GM19043 (cell line): ENCODE results near the gene CACNA1C.

Source experiments
- ATAC-seq: cut with Tn5 transposase; IDR thresholded peaks from one replicate; pipeline ENCODE4 v1.9.1; 2021; ENCODE audit warnings: low read depth; ENCODE audit not compliant: unreplicated experiment

The CACNA1C gene

GRCh38 chr12:2397356-2398045 is 344.7 kb downstream of the CACNA1C start:
- no peak for ATAC-seq

- no peak for ATAC-seq
Measured at GRCh38 chr12:2401040-2401439, 348.3 kb downstream of the CACNA1C start.

DNA sequence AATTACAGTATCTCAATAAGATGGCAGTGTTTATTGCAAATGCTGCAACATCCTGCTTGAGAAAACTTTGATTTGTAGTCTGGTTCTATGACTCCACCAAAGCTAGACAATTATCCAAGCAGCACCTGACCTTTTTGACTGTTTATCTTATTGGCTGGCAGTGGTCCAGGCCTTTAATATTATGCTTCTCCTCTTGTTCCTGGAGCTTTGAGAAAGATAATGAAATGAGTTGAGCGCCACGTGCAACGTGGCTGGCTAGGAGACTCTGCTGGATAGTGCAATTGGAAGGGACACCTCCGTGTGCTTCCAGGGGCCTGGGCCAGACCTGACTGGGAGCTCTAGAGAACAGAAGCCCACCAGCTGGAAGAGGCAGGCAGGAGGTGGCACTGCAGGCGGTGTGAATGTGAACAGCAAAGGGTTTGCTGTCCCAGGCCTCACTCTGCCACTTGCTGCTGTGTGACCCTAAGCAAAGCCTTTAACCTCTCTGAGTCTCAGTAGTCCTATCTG is 349.3 kb downstream of the CACNA1C start:
- no peak for ATAC-seq

DNA sequence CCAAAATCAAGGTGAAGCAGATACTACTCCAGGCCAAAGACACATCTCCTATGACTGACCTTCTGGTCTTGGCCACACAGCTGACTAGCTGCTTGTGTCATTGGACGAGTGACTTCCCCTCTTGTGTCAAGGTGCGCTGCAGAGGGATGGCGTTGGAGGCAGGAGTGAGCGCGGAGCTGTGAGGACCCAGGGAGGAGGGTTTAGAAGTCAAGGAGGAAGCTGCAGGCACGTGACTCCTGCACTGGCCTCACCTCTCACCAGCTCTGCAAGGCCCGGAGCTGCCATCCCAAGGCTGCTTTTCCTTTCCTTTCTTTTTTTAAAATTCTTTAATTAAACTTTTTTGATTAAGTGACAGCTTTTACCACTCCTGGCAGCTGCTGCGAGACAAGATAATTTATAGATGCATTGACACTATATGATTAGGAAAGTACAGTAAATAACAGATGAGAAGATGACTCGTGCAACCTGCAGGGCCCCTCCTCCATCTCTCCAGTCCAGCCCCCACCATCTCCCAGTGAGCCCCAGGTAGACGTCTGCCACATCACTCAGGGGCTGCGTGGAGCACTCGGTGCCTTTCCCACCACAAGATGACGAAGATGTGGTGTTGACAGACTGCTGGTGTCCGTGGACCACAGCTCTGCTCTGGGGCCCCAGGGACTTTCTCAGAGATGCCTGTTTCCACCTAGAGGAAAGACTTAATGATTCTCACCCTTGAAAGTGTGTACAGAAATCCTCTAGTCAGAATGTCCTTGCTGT is 350.6 kb downstream of the CACNA1C start:
- ATAC-seq: no peak

- ATAC-seq: no peak
Measured at GRCh38 chr12:2405039-2405438, 352.3 kb downstream of the CACNA1C start.

- ATAC-seq: no peak
Measured at GRCh38 chr12:2406903-2407302, 354.1 kb downstream of the CACNA1C start.

DNA sequence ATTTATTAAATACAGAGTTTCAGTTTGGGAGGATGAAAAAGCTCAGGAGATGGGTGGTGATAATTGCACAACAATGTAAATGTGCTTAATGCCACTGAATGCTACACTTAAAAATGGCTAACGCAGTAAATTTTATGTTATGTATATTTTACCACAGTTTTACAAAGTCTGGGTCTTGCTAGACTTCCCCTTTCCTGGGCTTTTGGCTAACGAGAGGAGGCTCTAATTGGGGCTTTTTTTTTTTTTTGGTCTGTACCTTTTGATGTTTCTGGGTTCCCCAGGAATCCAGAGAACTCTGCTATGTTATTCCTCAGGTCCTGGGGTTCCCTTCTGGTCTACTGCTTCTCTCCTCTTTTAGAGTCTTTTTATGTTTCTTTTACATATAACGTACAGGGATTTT is 355.5 kb downstream of the CACNA1C start:
- ATAC-seq: no peak

DNA sequence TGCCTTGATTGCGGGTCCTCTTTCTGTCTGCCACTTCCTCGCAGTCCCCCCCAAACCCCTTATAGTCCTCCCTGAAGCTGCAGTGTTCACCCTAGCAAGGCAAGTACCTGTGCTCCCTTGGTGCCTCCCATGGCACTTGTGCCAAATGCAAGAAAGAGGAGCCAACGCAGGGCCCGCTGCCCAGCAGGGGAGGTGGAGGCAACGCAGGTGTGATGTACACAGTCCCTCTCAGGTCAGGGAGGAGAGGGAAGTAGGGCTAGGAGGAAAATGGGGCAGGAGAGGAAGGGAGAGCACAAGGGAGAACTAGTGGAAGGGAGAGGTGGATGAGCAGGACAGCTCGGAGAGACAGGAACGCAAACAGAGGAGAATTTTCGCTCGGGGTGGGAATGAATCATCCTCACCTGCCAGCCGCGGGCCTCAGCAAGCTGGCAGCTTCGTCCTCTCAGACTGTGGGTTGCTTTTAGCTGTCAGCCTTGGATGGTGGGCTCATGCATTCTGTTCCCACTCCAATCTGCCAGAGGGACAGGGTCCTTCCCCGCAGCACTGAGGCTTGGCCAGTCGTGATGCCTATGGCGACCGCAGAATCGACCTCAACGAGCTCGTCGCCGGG is 357.0 kb downstream of the CACNA1C start:
- no peak for ATAC-seq

DNA sequence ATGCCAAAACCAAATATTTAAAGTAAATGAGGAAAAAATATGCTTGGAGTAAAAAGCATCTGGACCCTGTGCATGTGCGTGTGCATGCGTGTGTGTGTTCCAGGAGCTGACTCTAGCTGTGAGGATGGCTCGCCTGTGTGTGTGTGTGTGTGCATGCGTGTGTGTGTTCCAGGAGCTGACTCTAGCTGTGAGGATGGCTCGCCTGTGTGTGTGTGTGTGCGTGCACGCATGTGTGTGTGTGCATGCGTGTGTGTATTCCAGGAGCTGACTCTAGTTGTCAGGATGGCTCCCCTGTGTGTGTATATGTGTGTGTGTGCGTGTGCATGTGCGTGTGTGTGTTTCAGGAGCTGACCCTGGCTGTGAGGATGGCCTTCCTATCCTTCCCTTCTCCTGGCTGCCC is 357.7 kb downstream of the CACNA1C start:
- no peak for ATAC-seq

GRCh38 chr12:2411011-2411410 is 358.2 kb downstream of the CACNA1C start:
- no peak for ATAC-seq

GRCh38 chr12:2411616-2412304 is 359.0 kb downstream of the CACNA1C start:
- no peak for ATAC-seq

DNA sequence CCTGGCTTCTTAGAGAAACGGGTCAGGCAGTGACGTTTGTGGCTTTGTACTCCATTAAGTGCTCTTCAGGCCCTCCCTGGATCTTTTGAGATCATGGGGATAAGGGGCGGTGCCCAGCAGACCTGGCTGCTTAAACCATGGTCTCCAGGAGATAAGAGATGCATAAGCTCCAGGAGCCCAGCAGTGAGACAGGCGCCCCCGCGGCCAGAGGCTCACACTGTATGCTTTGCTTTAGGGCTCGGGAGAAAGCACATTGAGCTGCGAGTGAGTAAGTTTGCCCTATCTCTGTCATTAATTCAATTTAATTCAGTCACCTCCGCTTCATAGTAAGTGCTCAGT is 359.5 kb downstream of the CACNA1C start:
- no peak for ATAC-seq

GRCh38 chr12:2413301-2413700 is 360.5 kb downstream of the CACNA1C start:
- ATAC-seq: no peak

DNA sequence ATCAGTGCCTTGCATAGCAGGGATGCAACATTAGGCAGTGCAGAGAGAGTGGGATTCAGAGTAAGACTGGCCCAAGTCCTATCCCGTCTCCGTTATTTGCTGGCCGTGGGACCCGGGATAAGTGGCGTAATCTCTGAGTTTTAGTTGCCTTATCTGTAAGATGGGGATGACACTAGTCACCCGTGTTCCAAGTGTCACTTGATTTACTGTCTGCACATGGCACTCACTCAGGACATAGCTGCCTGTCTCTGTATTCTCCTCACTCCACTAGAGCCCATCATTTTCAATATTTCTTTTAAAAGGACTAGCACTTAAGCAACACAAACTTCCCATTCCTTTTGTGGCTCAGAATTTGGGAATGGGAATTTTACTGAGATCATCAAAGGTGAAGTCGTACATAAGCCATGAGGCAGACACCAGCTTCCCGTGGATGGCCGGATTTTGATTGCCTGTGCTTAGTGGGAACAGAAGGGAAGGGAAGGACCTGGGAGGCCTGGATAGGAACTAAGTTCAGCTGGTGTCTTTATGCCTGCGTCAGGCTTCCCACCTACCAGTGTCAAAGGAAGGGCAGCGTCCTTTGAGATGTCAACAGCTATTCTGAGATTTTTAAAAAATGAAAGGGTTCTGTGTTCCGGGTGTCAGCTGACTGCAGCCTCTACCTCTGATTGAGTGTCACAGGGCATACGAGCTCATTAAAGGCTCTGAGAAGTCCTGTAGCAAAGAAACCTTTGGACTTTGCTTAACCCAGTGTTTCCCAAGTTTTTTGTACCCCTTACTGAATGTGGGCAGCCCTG is 361.4 kb downstream of the CACNA1C start:
- ATAC-seq: no peak

DNA sequence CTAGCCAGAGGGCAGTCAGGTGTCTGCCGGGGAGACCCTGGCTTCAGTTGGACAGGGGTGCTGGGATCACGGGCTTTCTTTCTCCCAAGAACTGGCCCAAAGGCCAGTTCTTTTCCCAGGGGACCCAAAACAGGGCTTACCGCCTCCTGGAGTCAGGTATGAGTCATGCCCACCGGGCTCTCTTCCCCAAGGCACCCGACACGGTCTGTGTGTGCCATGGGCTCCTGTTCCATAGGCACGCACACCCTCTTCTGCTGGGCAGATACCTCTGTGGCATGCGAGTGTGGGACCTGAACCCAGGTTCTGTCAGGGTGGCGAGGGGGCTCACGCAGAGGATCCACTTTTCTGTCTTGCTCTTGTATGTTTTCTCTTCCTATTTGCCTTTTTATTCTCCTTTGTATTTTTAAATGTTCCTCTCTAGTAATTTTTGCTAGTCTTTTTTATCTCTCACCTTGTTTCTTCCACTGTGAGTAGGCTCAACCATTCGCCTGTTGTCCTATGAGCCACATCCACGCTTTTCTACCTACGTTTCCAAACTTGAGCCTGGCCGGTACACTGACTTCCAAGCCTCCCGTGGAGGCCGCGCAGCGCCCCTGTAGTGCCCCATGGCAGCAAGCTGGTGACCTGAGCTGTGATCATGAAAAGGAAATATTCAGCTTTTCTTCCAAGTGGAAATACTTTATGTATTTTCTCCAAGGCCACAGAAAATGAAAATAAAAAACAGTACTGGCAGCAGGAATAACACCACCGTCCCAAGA is 362.2 kb downstream of the CACNA1C start:
- no peak for ATAC-seq

DNA sequence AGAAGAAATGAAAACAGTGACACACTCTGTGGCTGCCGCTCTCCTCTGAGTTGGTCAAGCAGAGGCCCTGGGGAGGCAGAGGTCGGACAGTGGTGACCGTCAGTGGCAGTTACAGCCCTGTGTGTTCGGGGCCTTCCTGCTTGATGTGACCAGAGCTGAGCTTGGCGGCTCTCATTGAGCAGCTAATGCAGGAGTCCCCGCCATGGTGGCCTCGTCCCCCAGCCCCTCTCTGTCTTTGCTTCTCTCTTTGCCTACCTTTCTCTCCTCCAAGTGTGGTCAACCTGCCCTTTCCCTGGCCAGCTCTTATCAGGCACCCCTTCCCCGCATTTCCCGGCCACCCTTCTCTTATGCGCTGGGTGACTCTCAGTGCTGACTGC is 362.8 kb downstream of the CACNA1C start:
- no peak for ATAC-seq

GRCh38 chr12:2416158-2416557 is 363.4 kb downstream of the CACNA1C start:
- ATAC-seq: no peak

DNA sequence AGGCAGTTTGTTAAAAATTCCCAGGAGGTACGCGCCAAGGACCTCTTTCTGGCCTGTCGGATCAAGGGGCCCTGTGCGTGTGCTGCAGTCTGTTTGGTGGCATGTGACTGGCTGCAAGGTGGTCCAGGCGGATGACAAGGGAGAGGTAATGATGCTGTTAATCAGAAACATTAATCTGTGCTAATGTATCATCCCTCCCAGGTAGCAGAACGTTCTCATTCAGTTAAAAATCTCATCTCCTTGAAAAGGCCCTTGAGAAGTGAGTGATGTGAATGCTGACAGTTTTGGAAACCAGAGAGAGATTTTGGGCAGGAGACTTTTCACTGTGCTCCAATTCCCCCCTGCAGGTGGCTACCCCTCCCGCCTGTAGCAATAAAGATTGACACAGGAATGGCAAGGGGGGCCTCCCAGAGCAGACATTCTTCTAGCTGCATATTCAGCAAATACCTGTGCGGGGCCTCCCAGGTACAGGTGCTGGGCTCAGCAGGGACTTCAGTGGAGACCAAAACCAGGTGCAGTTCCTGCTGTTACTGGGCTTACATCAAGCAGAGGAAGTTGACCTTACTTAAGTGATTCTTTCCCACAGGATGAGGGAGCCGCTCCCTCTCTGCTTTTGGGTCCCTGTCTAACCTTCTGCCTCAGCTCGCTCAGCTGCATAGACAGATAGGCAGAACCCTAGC is 364.8 kb downstream of the CACNA1C start:
- no peak for ATAC-seq

- ATAC-seq: no peak
Measured at GRCh38 chr12:2418579-2418978, 365.8 kb downstream of the CACNA1C start.
